ENCODE measurements around the gene ABCA7. TPM values are rescaled to one million over a fixed set of nuclear protein-coding genes. Genes with fewer than 3 reads are reported as not detected.

ABCA7 gene
- total and polyA plus RNA-seq, 9 donors: 1.4 to 10.5 (median 2.5) TPM

GRCh38 chr19:1010586-1011510 lies 29.1 kb upstream of the ABCA7 start:
- Histone ChIP-seq H3K4me3 (no peak overlapping the region), H3K27ac (peak overlapping the region in 1 of 2 donors; percentile 71), H3K9me3 (no peaks in the 10 kb centered on the region), H3K36me3 (no peaks in the 10 kb centered on the region), H3K27me3 (no peaks in the 10 kb centered on the region), H3K4me1 (ENCODE audit: insufficient read depth) (peaks cover 4% of the 10 kb centered on the region)
- no peak for TF ChIP-seq EP300 (IDR thresholded peaks at IDR 0.05)
- TF ChIP-seq POLR2A (IDR thresholded peaks at IDR 0.05): no peak
- TF ChIP-seq CTCF (IDR thresholded peaks at IDR 0.05): no peak
- 91 to 94% (median 92%) methylated on average over 52 to 56 of the region's 56 CpGs for WGBS, 3 donors
- intact Hi-C loops (cut with DNase I): loop anchor here in 2 of 4 donors (10.0 kb wide), 1 partner anchor 174 kb away; no protein-coding TSS in a partner anchor
- DNase-seq: peak in 1 of 5 donors; percentile 37

GRCh38 chr19:1011831-1012333 lies 28.0 kb upstream of the ABCA7 start:
- 92 to 94% (median 93%) methylated on average over 36 of the region's 36 CpGs for WGBS, 3 donors

GRCh38 chr19:1012334-1012733 lies 27.6 kb upstream of the ABCA7 start:
- 90 to 95% (median 92%) methylated on average over 14 to 18 of the region's 18 CpGs for WGBS, 3 donors
- no peaks in the 10 kb centered on the region for H3K9me3 ChIP-seq
- H3K4me1 ChIP-seq (ENCODE audit: insufficient read depth): peaks cover 13% of the 10 kb centered on the region
- no peak for TF ChIP-seq CTCF (IDR thresholded peaks at IDR 0.05)
- no peak for TF ChIP-seq EP300 (IDR thresholded peaks at IDR 0.05)
- TF ChIP-seq POLR2A (IDR thresholded peaks at IDR 0.05): no peak
- no peak overlapping the region for H3K4me3 ChIP-seq
- no peak for DNase-seq
- H3K27me3 ChIP-seq: no peaks in the 10 kb centered on the region
- H3K27ac ChIP-seq: no peak overlapping the region
- intact Hi-C loops (cut with DNase I): loop anchor here in 2 of 4 donors (10.0 kb wide), 1 partner anchor 172 kb away; no protein-coding TSS in a partner anchor
- no peaks in the 10 kb centered on the region for H3K36me3 ChIP-seq

More at GRCh38 chr19:1011831-1012333, 28.0 kb upstream of the ABCA7 start:
- Histone ChIP-seq H3K27me3 (no peaks in the 10 kb centered on the region), H3K27ac (no peak overlapping the region), H3K4me1 (ENCODE audit: insufficient read depth) (peaks cover 9% of the 10 kb centered on the region), H3K36me3 (no peaks in the 10 kb centered on the region), H3K9me3 (no peaks in the 10 kb centered on the region), H3K4me3 (no peak overlapping the region)
- TF ChIP-seq EP300 (IDR thresholded peaks at IDR 0.05) (no peak), POLR2A (IDR thresholded peaks at IDR 0.05) (no peak), CTCF (IDR thresholded peaks at IDR 0.05) (no peak)
- intact Hi-C loops (cut with DNase I): loop anchor here in 2 of 4 donors (10.0 kb wide), 1 partner anchor 173 kb away; no protein-coding TSS in a partner anchor
- peak in 1 of 5 donors; percentile 35 for DNase-seq

GRCh38 chr19:1013218-1013617 lies 26.7 kb upstream of the ABCA7 start:
- Histone ChIP-seq H3K36me3 (no peaks in the 10 kb centered on the region), H3K27ac (no peak overlapping the region), H3K4me3 (no peak overlapping the region), H3K27me3 (no peaks in the 10 kb centered on the region), H3K4me1 (ENCODE audit: insufficient read depth) (peaks cover 20% of the 10 kb centered on the region), H3K9me3 (no peaks in the 10 kb centered on the region)
- intact Hi-C loops (cut with DNase I): loop anchor here in 2 of 4 donors (10.0 kb wide), 1 partner anchor 172 kb away; no protein-coding TSS in a partner anchor
- 86 to 90% (median 89%) methylated on average over 5 to 10 of the region's 10 CpGs for WGBS, 3 donors
- TF ChIP-seq POLR2A (IDR thresholded peaks at IDR 0.05) (no peak), EP300 (IDR thresholded peaks at IDR 0.05) (no peak), CTCF (IDR thresholded peaks at IDR 0.05) (no peak)
- DNase-seq: no peak
